ENCODE results near the gene ARHGEF38. TPM values are rescaled to one million over a fixed set of nuclear protein-coding genes. Genes with fewer than 3 reads are reported as not detected.

Gene ARHGEF38
- polyA plus RNA-seq, 1 of the 3 experiments (the other 2 are of a cell fraction) = 0.02 TPM

DNA sequence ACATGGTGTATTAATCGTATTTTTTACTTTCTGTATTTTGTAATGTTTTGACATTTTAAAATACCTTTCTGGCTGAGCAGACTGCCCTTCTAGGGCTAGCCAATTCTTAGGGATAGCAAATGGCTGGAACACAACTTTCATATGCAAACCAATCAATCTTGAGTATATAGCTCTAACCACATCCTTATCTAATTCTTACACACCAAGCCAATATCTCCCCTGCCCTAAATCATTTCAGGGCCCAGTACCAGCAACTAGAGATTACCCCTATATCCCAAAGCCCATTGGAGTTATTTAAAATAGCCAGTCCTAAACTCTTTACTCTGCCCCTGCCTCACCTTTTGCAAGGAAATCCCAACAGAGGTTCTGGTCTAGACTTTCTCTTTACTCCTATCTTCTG, 97.8 kb downstream of the ARHGEF38 start:
- Histone ChIP-seq H3K4me3 (ENCODE audit: low read depth in 2 of 2, low read length in 1 of 2) (no peak overlapping the region), H3K27ac (ENCODE audit: low read depth in 2 of 2, low read length in 1 of 2) (no peak overlapping the region), H3K4me2 (no peak overlapping the region), H3K9ac (no peak overlapping the region), H4K20me1 (ENCODE audit: insufficient read depth) (no peaks in the 10 kb centered on the region), H2AFZ (ENCODE audit: low read depth) (no peak overlapping the region), H3K79me2 (ENCODE audit: insufficient read depth) (no peaks in the 10 kb centered on the region), H3K27me3 (ENCODE audit: insufficient read depth) (no peaks in the 10 kb centered on the region; the same call in 1 of the 2 replicates), H3F3A (replicated peaks; ENCODE audit: insufficient read depth) (no peaks in the 10 kb centered on the region), H3K36me3 (replicated peaks in 1 of 2; ENCODE audit: control insufficient read depth in 1 of 2, insufficient read depth in 2 of 2, low read length in 1 of 2) (no peaks in the 10 kb centered on the region), H3K9me2 (no peaks in the 10 kb centered on the region), H3K4me1 (ENCODE audit: control insufficient read depth in 1 of 2, insufficient read depth in 2 of 2, low read depth in 1 of 2, low read length in 1 of 2) (no peaks in the 10 kb centered on the region), H3K9me3 (no peaks in the 10 kb centered on the region)
- DNase-seq = no peak
- ChIA-PET POLR2A (no interaction called here), CTCF (interaction anchor here (1.5 kb wide), 1 partner anchor 129 kb away, joined by 4 read pairs; no protein-coding TSS in a partner anchor)
- WGBS (ENCODE audit: low lambda C conversion rate) = 30% methylated on average over 1 of the region's 1 CpG
- TF ChIP-seq CHD2 (IDR thresholded peaks at IDR 0.05; ENCODE audit: low read length, partially characterized antibody) (no peak), REST (IDR thresholded peaks at IDR 0.05; ENCODE audit: low read depth, low read length) (no peak), YY1 (IDR thresholded peaks at IDR 0.05; ENCODE audit: low read depth) (no peak), EZH2phosphoT487 (IDR thresholded peaks at IDR 0.05; ENCODE audit: borderline replicate concordance, low read depth) (no peak), RCOR1 (IDR thresholded peaks at IDR 0.05; ENCODE audit: low read length) (no peak), USF2 (IDR thresholded peaks at IDR 0.05; ENCODE audit: borderline replicate concordance, low read depth, low read length) (no peak), GABPA (IDR thresholded peaks at IDR 0.05; ENCODE audit: low read depth) (no peak), SMC3 (IDR thresholded peaks at IDR 0.05; ENCODE audit: low read depth, low read length) (no peak), RAD21 (IDR thresholded peaks at IDR 0.05; ENCODE audit: low read length) (no peak)

DNA sequence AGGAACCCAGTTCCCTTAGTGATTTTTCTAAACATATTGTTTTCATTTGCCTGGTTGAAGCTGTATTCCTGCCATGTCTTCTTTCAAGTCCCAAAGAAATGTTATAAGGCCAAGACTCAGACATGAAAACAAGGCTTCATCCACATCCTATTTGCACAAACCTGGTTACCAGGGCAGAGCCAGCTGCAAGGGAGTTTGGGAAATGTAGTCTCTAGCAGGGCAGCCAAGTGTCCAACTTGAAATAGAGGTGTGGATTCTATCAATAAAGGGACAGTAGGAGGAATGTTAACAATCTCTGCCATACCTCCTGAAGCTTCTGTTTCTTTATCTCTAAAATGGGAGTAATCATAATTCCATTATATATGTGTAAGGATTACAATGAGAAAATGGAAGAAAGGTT, 99.5 kb downstream of the ARHGEF38 start:
- Histone ChIP-seq H3K27ac (ENCODE audit: low read depth in 2 of 2, low read length in 1 of 2) (no peak overlapping the region), H3F3A (replicated peaks; ENCODE audit: insufficient read depth) (no peaks in the 10 kb centered on the region), H4K20me1 (ENCODE audit: insufficient read depth) (no peaks in the 10 kb centered on the region), H3K9me2 (no peaks in the 10 kb centered on the region), H3K27me3 (ENCODE audit: insufficient read depth) (no peaks in the 10 kb centered on the region; the same call in 1 of the 2 replicates), H3K4me3 (ENCODE audit: low read depth in 2 of 2, low read length in 1 of 2) (no peak overlapping the region), H3K4me1 (ENCODE audit: control insufficient read depth in 1 of 2, insufficient read depth in 2 of 2, low read depth in 1 of 2, low read length in 1 of 2) (no peaks in the 10 kb centered on the region), H3K9me3 (no peaks in the 10 kb centered on the region), H2AFZ (ENCODE audit: low read depth) (no peak overlapping the region), H3K36me3 (replicated peaks in 1 of 2; ENCODE audit: control insufficient read depth in 1 of 2, insufficient read depth in 2 of 2, low read length in 1 of 2) (no peaks in the 10 kb centered on the region), H3K79me2 (ENCODE audit: insufficient read depth) (no peaks in the 10 kb centered on the region), H3K4me2 (no peak overlapping the region), H3K9ac (no peak overlapping the region)
- ChIA-PET POLR2A (no interaction called here), CTCF (no interaction called here)
- DNase-seq = no peak
- no peak for TF ChIP-seq RAD21 (IDR thresholded peaks at IDR 0.05; ENCODE audit: low read length)
- TF ChIP-seq NFIC (IDR thresholded peaks at IDR 0.05; ENCODE audit: borderline replicate concordance) = no peak
- TF ChIP-seq POLR2AphosphoS5 (IDR thresholded peaks at IDR 0.05; ENCODE audit: low read depth, low read length) = no peak
- no peak for TF ChIP-seq CHD2 (IDR thresholded peaks at IDR 0.05; ENCODE audit: low read length, partially characterized antibody)
- TF ChIP-seq SMC3 (IDR thresholded peaks at IDR 0.05; ENCODE audit: low read depth, low read length) = no peak
